Adrenal gland (tissue), 12 donors: ENCODE data around the gene RACK1. TPM values are rescaled to one million over a fixed set of nuclear protein-coding genes. Genes with fewer than 3 reads are reported as not detected.

Experiments
- DNase-seq, 7 donors: peaks; one replicate each; pipeline ENCODE4 v3.0.0-alpha.2; 2019 to 2020
- H3K27ac ChIP-seq, 5 donors: fragments of 200-600 bp; sonication (generic) in 4 of 5; 1 replicate in 3 of 5; 2 replicates in 2 of 5; pipeline versions ENCODE4 v1.5.1 to v1.8.0; 2016 to 2020; ENCODE audit warnings: mild to moderate bottlenecking in 1 of 5
- H3K27me3 ChIP-seq: fragments of 200-600 bp; 2 replicates; pipeline ENCODE4 v1.8.0; 2021
- H3K36me3 ChIP-seq, 2 donors: fragments of 200-600 bp; replicated peaks in 1 of 2; 1 replicate in 1 of 2; 2 replicates in 1 of 2; pipeline versions ENCODE4 v1.5.1 to v1.8.0; 2018 to 2022
- H3K4me1 ChIP-seq, 2 donors: fragments of 200-600 bp; replicated peaks in 1 of 2; 1 replicate in 1 of 2; 2 replicates in 1 of 2; pipeline versions ENCODE4 v1.5.1 to v1.8.0; 2018 to 2021
- H3K4me3 ChIP-seq, 4 donors: fragments of 200-600 bp; sonication (generic) in 3 of 4; one replicate each; pipeline ENCODE4 v1.5.1; 2016 to 2018
- H3K9me3 ChIP-seq, 3 donors: fragments of 200-600 bp; sonication (generic) in 1 of 3; replicated peaks in 1 of 3; 1 replicate in 2 of 3; 2 replicates in 1 of 3; pipeline versions ENCODE4 v1.5.1 to v1.8.0; 2016 to 2021
- CTCF ChIP-seq, 6 experiments: fragments of 450-650 bp in 4 of 6; fragments of 200-600 bp in 2 of 6; sonication (generic) in 1 of 6; IDR thresholded peaks; 1 replicate in 5 of 6; 2 replicates in 1 of 6; pipeline versions ENCODE4 v1.5.1 to v1.8.0; 2016 to 2021; ENCODE audit warnings: antibody characterized with exemption in 6 of 6, mild to moderate bottlenecking in 2 of 6, moderate library complexity in 1 of 6
- POLR2A ChIP-seq, 2 donors: fragments of 450-650 bp; IDR thresholded peaks; one replicate each; pipeline ENCODE4 v1.6.1; 2017; ENCODE audit warnings: antibody characterized with exemption in 2 of 2, mild to moderate bottlenecking in 2 of 2, moderate library complexity in 1 of 2
- WGBS, 4 donors: extraction: QIAGEN DNeasy Blood & Tissue Kit in 2 of 4; methylation state at CpG; one replicate each; pipeline versions ENCODE4 v1.1.5 to v1.1.7; 2013 to 2017; 5-methylcytosine and 5-hydroxymethylcytosine counted together
- intact Hi-C, 2 donors: fragments of 100-400 bp; cut with DNase I; formaldehyde crosslinking; loops; one replicate each; pipeline versions ENCODE4 v1.14.1 to v1.15.0; 2022 to 2023
- polyA plus RNA-seq, 3 donors: library from polyadenylated mRNA; stranded (reverse); fragments of 200-250 nt in 2 of 3; fragments of 350-450 nt in 1 of 3; fragmentation: Illumina TruSeq in 1 of 3; extraction: RNeasy Lipid Tissue Mini Kit (QIAGEN cat#74804) in 1 of 3; gene quantifications; one replicate each; pipeline ENCODE4 v1.2.3, GENCODE V29; 2013 to 2014
- total RNA-seq, 9 donors: library from RNA; depleted of rRNA in 4 of 9; stranded (reverse); fragments of >200 nt in 4 of 9; fragments of 120-200 nt in 1 of 9; fragmentation: NEBNext Ultra II Directional in 1 of 9; extraction: Animal tissue kit (Norgen Biotek cat#: 25700) in 1 of 9; gene quantifications; one replicate each; pipeline versions ENCODE4 v1.1.0 to v1.2.4, GENCODE V29; 2013 to 2023
- donor health status: healthy with polysubstance abuse.
- donor health status: Bipolar disorder and iron deficiency.
- donor health status: DM: yes; HTN: yes; CAD: no.
- donor health status: DM: no; HTN: no; CAD: no.
- donor health status: DM: no; HTN: no; CAD: no.
- donor health status: DM: yes; HTN: yes; CAD: no.

RACK1 gene
- total and polyA plus RNA-seq, 12 donors, result 1,252 to 3,641 (median 2,099) TPM

- intact Hi-C loops, result no loop called here
- H3K27ac ChIP-seq, result no peak overlapping the region
- TF ChIP-seq CTCF (IDR thresholded peaks at IDR 0.05) (no peak), POLR2A (IDR thresholded peaks at IDR 0.05) (no peak)
- H3K4me1 ChIP-seq, result peaks cover 0 to 6% of the 10 kb centered on the region in 2 donors
- no peaks in the 10 kb centered on the region for H3K9me3 ChIP-seq
- no peaks in the 10 kb centered on the region for H3K27me3 ChIP-seq
- whole genome bisulfite sequencing, 4 donors, result 75 to 87% (median 84%) methylated on average over 5 of the region's 5 CpGs
- peaks cover 4 to 89% of the 10 kb centered on the region in 2 donors for H3K36me3 ChIP-seq
- no peak for DNase-seq
- H3K4me3 ChIP-seq, result no peak overlapping the region
Observed at GRCh38 chr5:181235323-181235688, 8.4 kb downstream of the RACK1 start.

GRCh38 chr5:181234455-181235306, 9.0 kb downstream of the RACK1 start:
- Histone ChIP-seq H3K27ac (no peak overlapping the region), H3K4me1 (no peaks in the 10 kb centered on the region), H3K36me3 (peaks cover 4 to 83% of the 10 kb centered on the region in 2 donors), H3K9me3 (no peaks in the 10 kb centered on the region), H3K27me3 (no peaks in the 10 kb centered on the region), H3K4me3 (no peak overlapping the region)
- 43 to 78% (median 70%) methylated on average over 7 to 22 of the region's 22 CpGs for WGBS, 4 donors
- intact Hi-C loops, result no loop called here
- TF ChIP-seq POLR2A (IDR thresholded peaks at IDR 0.05) (no peak), CTCF (IDR thresholded peaks at IDR 0.05) (no peak)
- DNase-seq, result no peak

GRCh38 chr5:181233801-181234454, 9.8 kb downstream of the RACK1 start:
- TF ChIP-seq POLR2A (IDR thresholded peaks at IDR 0.05) (no peak), CTCF (IDR thresholded peaks at IDR 0.05) (no peak)
- Histone ChIP-seq H3K4me1 (no peaks in the 10 kb centered on the region), H3K27me3 (no peaks in the 10 kb centered on the region), H3K27ac (no peak overlapping the region), H3K9me3 (no peaks in the 10 kb centered on the region), H3K4me3 (no peak overlapping the region), H3K36me3 (peaks cover 4 to 79% of the 10 kb centered on the region in 2 donors)
- intact Hi-C loops, result no loop called here
- WGBS, 4 donors, result 87 to 96% (median 89%) methylated on average over 5 to 24 of the region's 24 CpGs
- DNase-seq, result no peak

- H3K4me3 ChIP-seq, result no peak overlapping the region
- H3K27ac ChIP-seq, result no peak overlapping the region
- H3K27me3 ChIP-seq, result no peaks in the 10 kb centered on the region
- peaks cover 0 to 72% of the 10 kb centered on the region in 2 donors for H3K36me3 ChIP-seq
- no peak for DNase-seq
- no peaks in the 10 kb centered on the region for H3K9me3 ChIP-seq
- TF ChIP-seq POLR2A (IDR thresholded peaks at IDR 0.05) (no peak), CTCF (IDR thresholded peaks at IDR 0.05) (no peak)
- H3K4me1 ChIP-seq, result no peaks in the 10 kb centered on the region
- WGBS, 4 donors, result 78 to 86% (median 82%) methylated on average over 16 of the region's 16 CpGs
- intact Hi-C loops, result no loop called here
Observed at GRCh38 chr5:181233088-181233800, 10.5 kb downstream of the RACK1 start.
